Activated CD4-positive, alpha-beta T cell treated with anti-CD3 and anti-CD28 coated beads, Interleukin-2, amount 10 ng/mL, durations not matched to agents 7 days and 5 days (primary cell): ENCODE measurements around the gene WRAP73. TPM values are rescaled to one million over a fixed set of nuclear protein-coding genes. Genes with fewer than 3 reads are reported as not detected.
"Not testable (repeated sequence)": the region's sequence is repeated elsewhere in the genome, so short reads cannot be mapped to it uniquely, and the experiment has no call there.

Experiments
- CTCF ChIA-PET: fragments of 350-600 bp; sonication (Branson Sonifier 250); formaldehyde crosslinking; loops from one replicate; lab custom pipeline; 2021; ENCODE audit warnings: antibody characterized with exemption; lab: Charles Lee
- POLR2A ChIA-PET: fragments of 350-600 bp; sonication (Branson Sonifier 250); formaldehyde crosslinking; loops from one replicate; lab custom pipeline; 2021; ENCODE audit warnings: antibody characterized with exemption; lab: Charles Lee
- DNase-seq: peaks from one replicate; pipeline ENCODE4 v3.0.0-alpha.2; 2020
- H3K27ac Mint-ChIP-seq: one replicate; pipeline ENCODE4 v1.8.0; 2021; ENCODE audit warnings: mild to moderate bottlenecking, moderate library complexity, mixed read lengths
- H3K27me3 Mint-ChIP-seq: one replicate; pipeline ENCODE4 v1.8.0; 2021; ENCODE audit warnings: mixed read lengths
- H3K36me3 Mint-ChIP-seq: one replicate; pipeline ENCODE4 v1.8.0; 2021; ENCODE audit warnings: low read depth, mixed read lengths
- H3K4me1 Mint-ChIP-seq: one replicate; pipeline ENCODE4 v1.8.0; 2021; ENCODE audit warnings: mixed read lengths
- H3K4me3 Mint-ChIP-seq: one replicate; pipeline ENCODE4 v1.8.0; 2021; ENCODE audit warnings: mild to moderate bottlenecking, moderate library complexity, mixed read lengths
- H3K9me3 Mint-ChIP-seq: one replicate; pipeline ENCODE4 v1.8.0; 2021; ENCODE audit warnings: mixed read lengths
- total RNA-seq, 2 experiments: library from RNA; stranded (reverse); gene quantifications; one replicate each; pipeline ENCODE4 v1.2.3, GENCODE V29; 2021

WRAP73 gene
- total RNA-seq, 2 experiments from 2014 or later, result 32.6 to 34.8 TPM

DNA sequence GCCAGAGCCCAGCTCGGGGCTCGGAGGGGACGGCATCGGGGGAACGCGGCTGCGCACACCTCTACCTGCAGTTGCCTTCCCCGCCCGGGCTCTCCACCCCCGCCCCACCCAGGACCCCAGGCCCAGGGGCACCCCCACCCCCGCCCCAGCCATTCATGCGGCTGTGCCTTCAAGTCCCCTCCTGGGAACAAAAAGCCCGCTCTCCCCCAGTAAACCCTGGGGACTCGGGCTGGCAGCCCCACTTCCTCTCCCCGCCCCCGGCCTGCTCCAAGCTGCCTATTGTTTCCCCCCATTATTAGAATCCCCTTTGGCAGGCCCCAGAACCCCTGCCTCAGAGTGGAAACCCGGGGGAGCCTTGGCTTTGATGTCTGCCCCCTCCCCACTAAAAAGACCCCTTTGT lies 56.6 kb downstream of the WRAP73 start:
- Mint-ChIP-seq H3K36me3 (no peaks in the 10 kb centered on the region), H3K27ac (no peak overlapping the region), H3K9me3 (no peaks in the 10 kb centered on the region), H3K4me1 (peaks cover 13% of the 10 kb centered on the region), H3K27me3 (no peaks in the 10 kb centered on the region), H3K4me3 (no peak overlapping the region)
- CTCF ChIA-PET, result no interaction called here
- POLR2A ChIA-PET, result no interaction called here
- DNase-seq, result no peak

- no peak for DNase-seq
- ChIA-PET CTCF (interaction anchor here (1.1 kb wide), 1 partner anchor 11 kb away, joined by 3 read pairs; no protein-coding TSS in a partner anchor), POLR2A (no interaction called here)
- H3K9me3 Mint-ChIP-seq, result no peaks in the 10 kb centered on the region
- no peak overlapping the region for H3K27ac Mint-ChIP-seq
- no peak overlapping the region for H3K4me3 Mint-ChIP-seq
- no peaks in the 10 kb centered on the region for H3K4me1 Mint-ChIP-seq
- H3K27me3 Mint-ChIP-seq, result no peaks in the 10 kb centered on the region
- H3K36me3 Mint-ChIP-seq, result no peaks in the 10 kb centered on the region
These were observed 58.7 kb downstream of the WRAP73 start for GRCh38 chr1:3590951-3591865.

DNA sequence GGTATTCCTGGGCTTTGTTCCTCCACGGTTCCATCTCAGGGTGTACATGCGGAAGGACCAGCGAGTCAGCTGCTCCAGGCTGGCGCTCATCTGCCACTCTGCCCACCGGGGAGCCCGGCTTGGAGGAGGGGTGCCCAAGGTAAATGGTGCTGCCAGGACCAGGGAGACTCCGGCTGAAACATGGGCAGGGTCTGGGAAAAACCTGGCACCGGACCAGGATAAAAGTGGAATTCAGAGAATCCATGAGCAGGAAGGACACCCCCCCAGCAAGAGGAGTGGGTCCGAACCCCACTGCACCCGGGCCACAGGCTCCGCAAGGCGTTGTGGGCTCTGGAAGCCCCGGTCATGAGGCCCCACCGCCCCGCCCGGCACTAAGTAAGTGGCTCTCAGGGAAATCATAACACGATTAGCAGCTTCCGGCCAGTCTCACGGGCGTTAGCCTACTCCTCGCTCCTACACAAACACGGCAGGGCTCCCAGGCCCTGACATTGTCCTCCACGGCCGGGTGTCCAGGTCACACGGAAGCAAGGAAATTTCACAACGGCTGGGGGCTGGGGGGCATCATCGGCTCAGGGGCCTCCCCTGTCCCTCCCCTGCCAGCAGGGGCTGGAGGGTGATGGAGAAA lies 59.7 kb downstream of the WRAP73 start:
- H3K9me3 Mint-ChIP-seq, result no peaks in the 10 kb centered on the region
- H3K27ac Mint-ChIP-seq, result no peak overlapping the region
- ChIA-PET CTCF (interaction anchor here (1.1 kb wide), 1 partner anchor 12 kb away, joined by 3 read pairs; no protein-coding TSS in a partner anchor), POLR2A (no interaction called here)
- no peak for DNase-seq
- no peak overlapping the region for H3K4me3 Mint-ChIP-seq
- no peaks in the 10 kb centered on the region for H3K36me3 Mint-ChIP-seq
- no peaks in the 10 kb centered on the region for H3K4me1 Mint-ChIP-seq
- no peaks in the 10 kb centered on the region for H3K27me3 Mint-ChIP-seq

DNA sequence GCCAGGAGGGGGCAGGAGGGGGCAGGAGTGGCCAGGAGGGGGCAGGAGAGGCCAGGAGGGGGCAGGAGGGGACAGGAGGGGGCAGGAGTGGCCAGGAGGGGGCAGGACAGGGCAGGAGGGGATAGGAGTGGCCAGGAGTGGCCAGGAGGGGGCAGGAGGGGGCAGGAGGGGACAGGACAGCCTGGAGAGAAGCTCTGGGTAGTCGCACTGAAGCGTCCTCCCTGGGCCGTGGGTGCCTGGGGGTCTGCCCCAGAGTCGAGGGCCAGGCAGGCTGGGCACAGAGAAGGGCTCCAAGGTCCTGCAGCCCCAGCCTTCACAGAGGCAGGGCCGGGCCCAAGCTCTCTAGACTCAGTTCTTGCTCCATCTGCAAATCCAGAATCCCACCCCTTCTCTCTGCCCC lies 61.5 kb downstream of the WRAP73 start:
- no peak overlapping the region for H3K27ac Mint-ChIP-seq
- no peak for DNase-seq
- no peaks in the 10 kb centered on the region for H3K4me1 Mint-ChIP-seq
- H3K27me3 Mint-ChIP-seq, result no peaks in the 10 kb centered on the region
- POLR2A ChIA-PET, result no interaction called here
- peaks cover 3% of the 10 kb centered on the region for H3K9me3 Mint-ChIP-seq
- CTCF ChIA-PET, result no interaction called here
- H3K36me3 Mint-ChIP-seq, result no peaks in the 10 kb centered on the region
- no peak overlapping the region for H3K4me3 Mint-ChIP-seq

GRCh38 chr1:3586986-3587759 lies 62.7 kb downstream of the WRAP73 start:
- ChIA-PET POLR2A (no interaction called here), CTCF (no interaction called here)
- H3K4me3 Mint-ChIP-seq, result no peak overlapping the region
- no peaks in the 10 kb centered on the region for H3K4me1 Mint-ChIP-seq
- H3K9me3 Mint-ChIP-seq, result peaks cover 7% of the 10 kb centered on the region
- DNase-seq, result no peak
- no peaks in the 10 kb centered on the region for H3K27me3 Mint-ChIP-seq
- no peaks in the 10 kb centered on the region for H3K36me3 Mint-ChIP-seq
- H3K27ac Mint-ChIP-seq, result no peak overlapping the region

GRCh38 chr1:3585940-3586568 lies 63.8 kb downstream of the WRAP73 start:
- Mint-ChIP-seq H3K27ac (no peak overlapping the region), H3K27me3 (no peaks in the 10 kb centered on the region), H3K36me3 (no peaks in the 10 kb centered on the region), H3K4me1 (no peaks in the 10 kb centered on the region), H3K9me3 (peaks cover 7% of the 10 kb centered on the region), H3K4me3 (no peak overlapping the region)
- POLR2A ChIA-PET, result no interaction called here
- no peak for DNase-seq
- CTCF ChIA-PET, result no interaction called here

DNA sequence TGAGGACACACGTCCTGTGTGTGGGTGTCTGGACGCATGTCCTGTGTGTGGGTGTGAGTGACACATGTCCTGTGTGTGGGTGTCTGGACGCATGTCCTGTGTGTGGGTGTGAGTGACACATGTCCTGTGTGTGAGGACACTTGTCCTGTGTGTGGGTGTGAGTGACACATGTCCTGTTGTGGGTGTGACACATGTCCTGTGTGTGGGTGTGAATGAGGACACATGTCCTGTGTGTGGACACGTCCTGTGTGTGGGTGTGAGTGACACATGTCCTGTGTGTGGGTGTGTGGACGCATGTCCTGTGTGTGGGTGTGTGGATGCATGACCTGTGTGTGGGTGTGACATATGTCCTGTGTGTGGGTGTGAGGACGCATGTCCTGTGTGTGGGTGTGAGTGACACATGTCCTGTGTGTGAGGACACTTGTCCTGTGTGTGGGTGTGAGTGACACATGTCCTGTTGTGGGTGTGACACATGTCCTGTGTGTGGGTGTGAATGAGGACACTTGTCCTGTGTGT lies 64.5 kb downstream of the WRAP73 start:
- CTCF ChIA-PET, POLR2A ChIA-PET, H3K27ac Mint-ChIP-seq, H3K4me3 Mint-ChIP-seq, DNase-seq, H3K27me3 Mint-ChIP-seq, H3K9me3 Mint-ChIP-seq, H3K4me1 Mint-ChIP-seq, H3K36me3 Mint-ChIP-seq: not testable (repeated sequence)

GRCh38 chr1:3584915-3585314 lies 65.0 kb downstream of the WRAP73 start:
- ChIA-PET CTCF (no interaction called here), POLR2A (no interaction called here)
- no peaks in the 10 kb centered on the region for H3K36me3 Mint-ChIP-seq
- H3K9me3 Mint-ChIP-seq, result peaks cover 7% of the 10 kb centered on the region
- no peaks in the 10 kb centered on the region for H3K4me1 Mint-ChIP-seq
- no peak for DNase-seq
- no peak overlapping the region for H3K27ac Mint-ChIP-seq
- no peak overlapping the region for H3K4me3 Mint-ChIP-seq
- H3K27me3 Mint-ChIP-seq, result no peaks in the 10 kb centered on the region

- DNase-seq, CTCF ChIA-PET, H3K9me3 Mint-ChIP-seq, H3K4me3 Mint-ChIP-seq, H3K27ac Mint-ChIP-seq, POLR2A ChIA-PET, H3K4me1 Mint-ChIP-seq, H3K27me3 Mint-ChIP-seq, H3K36me3 Mint-ChIP-seq: not testable (repeated sequence)
These were observed 66.2 kb downstream of the WRAP73 start for GRCh38 chr1:3583751-3584150.

DNA sequence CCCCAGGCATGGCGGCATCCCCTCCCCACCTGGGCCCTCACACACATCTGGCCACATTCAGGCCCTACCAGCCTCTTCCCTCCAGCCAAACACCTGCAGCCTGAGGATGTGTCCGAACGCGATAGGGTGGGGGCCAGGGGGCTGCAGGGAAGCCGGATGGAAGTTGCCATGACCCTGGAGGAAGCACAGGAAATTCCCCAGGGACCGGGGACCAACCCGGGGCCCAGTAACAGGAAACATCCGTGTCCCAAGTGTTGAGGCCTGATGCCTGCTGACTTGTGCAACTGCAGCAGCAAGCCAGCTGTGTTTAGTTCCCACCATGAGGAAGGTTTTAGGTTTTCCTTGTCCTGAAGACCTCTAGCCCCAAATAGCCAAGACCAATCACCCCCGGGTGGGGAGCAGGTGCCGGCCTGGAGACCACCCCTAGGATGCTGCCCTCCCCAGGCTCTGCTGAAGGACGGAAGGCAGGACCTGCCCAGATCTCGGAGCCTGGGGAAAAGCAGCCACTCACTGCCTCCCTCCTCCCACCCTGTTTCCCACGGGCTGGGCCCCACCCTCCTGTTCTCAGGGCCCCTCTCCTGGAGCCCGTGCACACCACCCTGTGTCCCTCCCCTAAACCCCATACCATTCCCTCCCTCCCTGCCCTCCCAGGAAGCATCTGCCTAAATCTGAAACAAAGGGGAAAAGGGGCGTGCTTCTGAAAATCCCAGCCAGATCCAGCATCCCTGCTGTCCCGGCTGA lies 68.4 kb downstream of the WRAP73 start:
- POLR2A ChIA-PET, result no interaction called here

More for the DNA sequence above, 68.4 kb downstream of the WRAP73 start:
- no peak overlapping the region for H3K4me3 Mint-ChIP-seq
- DNase-seq, result no peak
- H3K9me3 Mint-ChIP-seq, result peaks cover 7% of the 10 kb centered on the region
- CTCF ChIA-PET, result no interaction called here
- no peak overlapping the region for H3K27ac Mint-ChIP-seq
- no peaks in the 10 kb centered on the region for H3K36me3 Mint-ChIP-seq
- no peaks in the 10 kb centered on the region for H3K4me1 Mint-ChIP-seq
- H3K27me3 Mint-ChIP-seq, result no peaks in the 10 kb centered on the region
